Measurements from ENCODE around the gene FMNL2. TPM values are rescaled to one million over a fixed set of nuclear protein-coding genes. Genes with fewer than 3 reads are reported as not detected.

Gene FMNL2
- polyA plus RNA-seq, 4 donors: 103 to 199 (median 111) TPM

GRCh38 chr2:152421521-152422370 lies 86.8 kb downstream of the FMNL2 start:
- DNase-seq (ENCODE audit: low read depth in 4 of 4, low spot score in 3 of 4): no peak

- DNase-seq (ENCODE audit: low read depth in 4 of 4, low spot score in 3 of 4): no peak
Measured at GRCh38 chr2:152423684-152424083, 88.7 kb downstream of the FMNL2 start.

- no peak for DNase-seq (ENCODE audit: low read depth in 4 of 4, low spot score in 3 of 4)
Measured at GRCh38 chr2:152425765-152426727, 91.1 kb downstream of the FMNL2 start.

DNA sequence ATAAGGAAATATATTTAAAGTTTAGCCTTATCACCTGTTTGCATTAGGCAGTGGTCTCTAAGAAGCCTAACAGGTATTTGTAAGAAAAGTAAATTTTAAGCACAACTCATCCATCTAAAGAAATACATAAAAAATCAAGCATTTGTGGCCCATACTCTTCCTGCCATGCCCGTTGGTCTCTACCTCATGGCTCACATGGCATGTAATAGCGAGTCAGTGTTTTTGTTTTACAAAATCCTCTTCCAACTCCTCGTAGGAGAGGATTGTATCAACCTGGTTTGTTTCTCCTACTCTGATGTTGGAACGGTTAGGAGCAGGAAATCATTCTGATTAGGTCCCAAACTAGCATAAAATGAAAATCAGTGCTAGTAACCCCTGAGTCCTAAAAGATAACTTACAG lies 91.8 kb downstream of the FMNL2 start:
- DNase-seq (ENCODE audit: low read depth in 4 of 4, low spot score in 3 of 4): no peak

DNA sequence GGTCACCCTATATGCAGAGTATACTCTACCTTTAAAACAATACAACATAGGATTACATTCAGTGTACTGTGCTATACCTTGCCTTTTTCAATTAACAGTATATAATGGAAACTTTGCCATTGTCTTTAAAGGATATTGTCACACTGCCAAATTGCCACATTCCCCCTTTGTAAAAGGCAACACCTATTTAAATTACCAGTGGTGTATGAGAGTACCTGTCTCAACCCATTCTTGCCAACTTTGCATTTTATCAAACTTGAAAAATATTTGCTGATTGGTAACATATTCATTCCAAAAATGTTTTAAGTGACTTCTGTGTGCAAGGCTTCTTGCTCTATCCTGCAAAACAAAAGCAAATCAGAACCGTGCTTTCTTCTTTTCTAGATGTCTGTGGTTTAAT lies 92.9 kb downstream of the FMNL2 start:
- no peak for DNase-seq (ENCODE audit: low read depth in 4 of 4, low spot score in 3 of 4)

DNA sequence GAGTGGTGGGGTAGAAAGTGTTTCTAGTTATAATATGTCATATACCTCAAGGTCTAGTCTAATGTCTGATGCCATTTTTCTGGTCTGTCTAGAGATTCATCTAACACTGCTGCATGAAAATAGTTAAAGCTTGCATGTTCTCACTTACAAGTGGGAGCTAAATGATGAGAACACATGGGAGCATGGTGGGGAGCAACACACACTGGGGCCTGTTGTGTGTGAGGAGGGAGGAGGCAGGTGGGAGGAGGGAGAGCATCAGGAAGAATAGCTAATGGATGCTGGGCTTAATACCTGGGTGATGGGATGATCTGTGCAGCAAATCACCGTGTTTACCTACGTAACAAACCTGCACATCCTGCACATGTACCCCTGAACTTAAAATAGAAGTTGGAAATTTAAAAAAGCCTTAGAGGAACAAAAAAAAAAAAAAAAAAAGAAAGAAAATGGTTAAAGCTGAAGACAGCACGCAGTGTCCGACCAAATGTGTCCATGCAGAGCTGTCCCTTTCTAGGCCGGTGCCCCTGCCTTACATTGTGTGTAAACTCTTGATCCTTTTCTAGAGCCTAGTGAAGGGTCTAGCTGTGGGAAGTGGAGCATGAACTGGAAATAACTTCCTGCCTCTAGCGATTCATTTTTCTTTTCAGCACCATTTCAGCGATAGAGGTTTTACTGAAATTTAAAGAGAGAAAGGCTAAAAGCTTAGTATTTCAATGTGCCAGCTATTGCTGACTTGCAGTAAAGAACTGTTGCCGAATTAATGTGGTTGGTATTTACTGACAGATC lies 94.0 kb downstream of the FMNL2 start:
- DNase-seq (ENCODE audit: low read depth in 4 of 4, low spot score in 3 of 4): no peak

DNA sequence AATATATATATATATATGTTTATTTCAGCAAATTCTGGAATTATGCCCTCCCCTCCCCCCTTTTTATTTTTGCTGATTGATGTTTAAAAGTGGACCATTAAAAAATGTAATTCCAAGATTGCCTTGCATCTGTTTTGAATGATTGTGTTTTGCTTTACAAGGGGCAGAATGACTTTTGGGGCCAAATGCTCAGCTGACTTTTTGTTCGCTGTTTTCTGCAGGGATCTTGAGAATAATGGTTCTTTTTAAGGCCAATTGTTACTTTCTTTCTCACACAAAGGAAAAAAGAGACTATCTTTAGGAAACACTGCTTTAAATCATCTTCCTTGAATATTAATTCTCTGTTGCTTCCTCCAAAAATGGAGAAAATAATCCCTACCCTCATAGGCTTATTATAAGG lies 95.9 kb downstream of the FMNL2 start:
- DNase-seq (ENCODE audit: low read depth in 4 of 4, low spot score in 3 of 4): no peak

- no peak for DNase-seq (ENCODE audit: low read depth in 4 of 4, low spot score in 3 of 4)
Measured at GRCh38 chr2:152431370-152432098, 96.6 kb downstream of the FMNL2 start.

- DNase-seq (ENCODE audit: low read depth in 4 of 4, low spot score in 3 of 4): no peak
Measured at GRCh38 chr2:152432206-152432653, 97.3 kb downstream of the FMNL2 start.

DNA sequence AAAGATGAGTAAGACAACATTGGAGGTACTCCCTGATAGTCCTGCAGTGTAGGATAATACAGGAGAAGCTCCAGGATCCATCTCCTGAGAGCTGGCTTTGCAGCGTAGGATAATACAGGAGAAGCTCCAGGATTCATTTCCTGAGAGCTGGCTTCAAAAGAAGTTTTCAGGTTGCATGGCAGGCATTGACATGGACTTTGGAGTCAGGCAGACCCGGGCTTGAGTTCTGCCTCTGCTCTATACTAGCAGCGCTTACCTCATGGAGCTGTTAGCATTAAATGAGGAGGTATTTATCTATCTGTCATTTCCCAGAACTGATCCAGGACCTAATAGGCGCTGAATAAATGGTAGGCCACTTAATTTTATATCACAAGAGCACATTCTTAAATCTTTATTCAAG lies 97.8 kb downstream of the FMNL2 start:
- DNase-seq (ENCODE audit: low read depth in 4 of 4, low spot score in 3 of 4): no peak

GRCh38 chr2:152433289-152433688 lies 98.3 kb downstream of the FMNL2 start:
- DNase-seq (ENCODE audit: low read depth in 4 of 4, low spot score in 3 of 4): no peak

DNA sequence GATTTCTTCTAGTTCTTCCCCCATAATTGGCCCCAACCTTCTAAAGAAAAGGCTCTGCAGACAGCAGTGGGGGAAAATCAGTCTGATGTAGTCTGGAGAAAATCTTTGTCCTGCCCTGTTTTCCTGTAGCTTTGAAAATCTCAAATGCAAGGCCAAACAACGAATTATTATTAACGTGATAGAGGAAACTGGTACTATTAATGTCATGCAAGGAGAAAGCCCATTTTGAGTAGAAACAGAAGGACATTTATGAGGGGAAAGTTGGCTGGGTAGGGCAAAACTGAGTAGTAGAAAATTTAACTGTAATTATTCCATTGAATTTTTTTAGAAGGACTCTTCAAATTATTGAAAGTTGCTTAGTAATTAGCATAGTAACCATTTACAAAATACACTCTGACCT lies 98.8 kb downstream of the FMNL2 start:
- DNase-seq (ENCODE audit: low read depth in 4 of 4, low spot score in 3 of 4): no peak

- DNase-seq (ENCODE audit: low read depth in 4 of 4, low spot score in 3 of 4): no peak
Measured at GRCh38 chr2:152434395-152435182, 99.6 kb downstream of the FMNL2 start.

DNA sequence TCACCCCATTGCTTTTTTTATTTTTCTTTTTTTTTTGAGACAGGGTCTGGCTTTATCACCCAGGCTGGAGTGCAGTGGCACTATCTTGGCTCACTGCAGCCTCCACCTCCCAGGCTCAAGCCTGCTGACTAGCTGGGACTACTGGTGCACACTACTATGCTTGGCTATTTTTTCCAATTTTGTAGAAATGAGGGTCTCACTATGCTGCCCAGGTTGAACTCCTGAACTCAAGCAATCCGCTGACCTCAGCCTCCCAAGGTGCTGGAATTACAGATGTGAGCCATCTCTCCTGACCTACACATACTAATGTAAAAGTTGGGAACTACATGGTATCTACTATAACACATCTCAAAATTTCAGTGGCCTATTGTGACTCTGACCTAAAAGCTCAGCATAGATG lies 101.2 kb downstream of the FMNL2 start:
- no peak for DNase-seq (ENCODE audit: low read depth in 4 of 4, low spot score in 3 of 4)

DNA sequence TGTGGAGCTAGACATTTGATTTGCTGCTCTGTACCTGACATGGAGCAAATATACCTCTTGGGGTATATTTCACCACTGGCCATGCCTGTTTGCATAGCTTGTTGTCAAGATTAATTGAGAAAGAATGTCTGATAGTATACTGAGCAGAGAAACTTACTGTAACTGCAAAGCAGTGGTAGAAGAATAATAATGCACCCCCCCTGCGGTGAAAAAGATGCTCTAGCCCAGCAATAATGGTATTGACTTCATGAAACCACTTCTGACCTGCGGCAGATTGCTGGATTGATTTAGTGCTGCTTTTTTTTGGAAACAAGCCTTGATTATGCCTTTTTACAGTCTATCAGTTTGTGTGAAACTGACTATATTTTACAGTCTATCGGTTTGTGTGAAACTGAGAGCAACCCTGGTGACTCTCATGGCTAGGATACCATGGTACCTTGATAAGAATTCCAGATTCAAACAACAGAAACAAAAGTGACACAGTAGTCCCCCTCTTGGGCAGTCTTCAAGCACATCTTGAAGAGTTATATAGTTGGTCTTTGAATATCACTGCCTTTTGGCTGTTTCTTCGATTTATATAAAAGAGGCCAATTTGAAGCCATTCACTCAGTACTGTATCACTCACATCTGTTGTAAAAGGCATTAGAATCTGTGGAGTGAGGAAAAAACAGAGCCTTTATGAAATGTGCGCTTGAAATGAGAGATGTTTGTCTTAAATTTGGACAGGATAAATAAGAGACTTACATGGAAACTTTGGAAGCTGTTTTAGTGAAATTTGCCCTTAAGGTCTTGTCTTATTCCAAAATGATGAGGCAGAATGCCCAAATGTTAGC lies 102.5 kb downstream of the FMNL2 start:
- DNase-seq (ENCODE audit: low read depth in 4 of 4, low spot score in 3 of 4): no peak

DNA sequence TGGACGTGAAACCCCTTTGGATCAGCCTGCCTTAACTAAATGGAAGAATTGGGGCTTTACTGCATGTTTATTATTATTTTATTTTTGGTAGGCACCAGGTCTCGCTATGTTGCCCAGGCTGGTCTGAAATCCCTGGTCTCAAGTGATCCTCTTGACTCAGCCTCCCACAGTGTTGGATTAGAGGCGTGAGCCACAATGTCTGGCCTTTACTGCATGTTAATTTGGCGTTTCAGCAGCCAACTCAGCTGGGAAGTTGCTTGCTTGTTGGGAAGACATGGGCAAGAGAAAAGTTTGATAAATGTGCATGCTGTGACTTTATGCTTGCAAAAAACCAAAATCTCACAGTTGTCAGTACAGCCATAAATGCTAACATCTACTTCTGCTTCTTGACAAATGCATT lies 105.1 kb downstream of the FMNL2 start:
- no peak for DNase-seq (ENCODE audit: low read depth in 4 of 4, low spot score in 3 of 4)

DNA sequence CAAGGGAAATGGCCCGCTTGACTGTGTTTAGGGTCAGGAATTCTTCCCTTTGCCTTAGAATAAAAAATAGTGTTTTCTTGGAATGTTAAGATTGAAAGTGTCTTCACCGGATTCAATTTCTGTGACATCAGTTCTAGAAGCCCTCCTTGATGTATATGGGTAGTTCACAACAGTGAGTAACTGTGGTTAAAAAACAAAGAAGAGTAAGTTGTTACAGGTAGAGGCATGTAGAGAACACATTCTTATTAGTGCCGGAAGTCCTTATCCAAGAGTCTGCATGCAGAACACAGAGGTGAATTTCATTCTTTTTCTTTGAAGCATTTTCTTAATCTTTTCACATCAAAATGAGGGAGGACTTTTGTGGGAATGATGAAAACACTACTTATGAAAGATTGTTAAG lies 105.5 kb downstream of the FMNL2 start:
- DNase-seq (ENCODE audit: low read depth in 4 of 4, low spot score in 3 of 4): no peak

DNA sequence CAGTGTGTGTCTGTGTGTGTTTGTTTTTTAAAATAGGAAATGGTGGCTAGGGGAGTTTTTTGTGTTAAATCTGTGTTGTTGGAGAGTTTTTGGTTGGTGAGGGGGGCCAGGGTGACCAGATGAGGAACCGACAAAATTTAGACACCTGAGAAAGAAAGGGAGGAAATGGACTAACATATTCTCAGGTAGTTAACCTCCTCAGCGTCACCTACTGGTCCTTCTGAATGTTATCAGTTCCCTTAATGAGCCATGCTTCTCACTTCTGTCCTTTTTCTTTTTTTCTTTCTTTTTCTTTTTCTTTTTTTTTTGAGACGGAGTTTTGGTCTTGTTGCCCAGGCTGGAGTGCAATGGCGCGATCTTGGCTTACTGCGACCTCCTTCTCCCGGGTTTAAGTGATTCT lies 107.0 kb downstream of the FMNL2 start:
- no peak for DNase-seq (ENCODE audit: low read depth in 4 of 4, low spot score in 3 of 4)

Measured in left renal pelvis (tissue), 4 donors.